ENCODE results near the gene BPIFA1.

- TF ChIP-seq, protein P1, sequence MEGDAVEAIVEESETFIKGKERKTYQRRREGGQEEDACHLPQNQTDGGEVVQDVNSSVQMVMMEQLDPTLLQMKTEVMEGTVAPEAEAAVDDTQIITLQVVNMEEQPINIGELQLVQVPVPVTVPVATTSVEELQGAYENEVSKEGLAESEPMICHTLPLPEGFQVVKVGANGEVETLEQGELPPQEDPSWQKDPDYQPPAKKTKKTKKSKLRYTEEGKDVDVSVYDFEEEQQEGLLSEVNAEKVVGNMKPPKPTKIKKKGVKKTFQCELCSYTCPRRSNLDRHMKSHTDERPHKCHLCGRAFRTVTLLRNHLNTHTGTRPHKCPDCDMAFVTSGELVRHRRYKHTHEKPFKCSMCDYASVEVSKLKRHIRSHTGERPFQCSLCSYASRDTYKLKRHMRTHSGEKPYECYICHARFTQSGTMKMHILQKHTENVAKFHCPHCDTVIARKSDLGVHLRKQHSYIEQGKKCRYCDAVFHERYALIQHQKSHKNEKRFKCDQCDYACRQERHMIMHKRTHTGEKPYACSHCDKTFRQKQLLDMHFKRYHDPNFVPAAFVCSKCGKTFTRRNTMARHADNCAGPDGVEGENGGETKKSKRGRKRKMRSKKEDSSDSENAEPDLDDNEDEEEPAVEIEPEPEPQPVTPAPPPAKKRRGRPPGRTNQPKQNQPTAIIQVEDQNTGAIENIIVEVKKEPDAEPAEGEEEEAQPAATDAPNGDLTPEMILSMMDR (IDR thresholded peaks at IDR 0.05 in 2 of 3, conservative IDR thresholded peaks at IDR 0.05 in 1 of 3; ENCODE audit: insufficient read depth in 2 of 3, low read depth in 1 of 3, low read length in 3 of 3), result no peak
- TF ChIP-seq ZNF398 (CRISPR knock-in tag; IDR thresholded peaks at IDR 0.05), result no peak
- TF ChIP-seq NFATC3 (IDR thresholded peaks at IDR 0.05), result no peak
- no peak for TF ChIP-seq ZFX (CRISPR knock-in tag; IDR thresholded peaks at IDR 0.05)
- no peak for TF ChIP-seq GTF2F1 (IDR thresholded peaks at IDR 0.05; ENCODE audit: low read depth, low read length)
- no peak for TF ChIP-seq ZBTB43 (CRISPR knock-in tag; IDR thresholded peaks at IDR 0.05)
- no peak for TF ChIP-seq CREBBP (IDR thresholded peaks at IDR 0.05; ENCODE audit: low read depth, low read length)
- TF ChIP-seq, protein P2, sequence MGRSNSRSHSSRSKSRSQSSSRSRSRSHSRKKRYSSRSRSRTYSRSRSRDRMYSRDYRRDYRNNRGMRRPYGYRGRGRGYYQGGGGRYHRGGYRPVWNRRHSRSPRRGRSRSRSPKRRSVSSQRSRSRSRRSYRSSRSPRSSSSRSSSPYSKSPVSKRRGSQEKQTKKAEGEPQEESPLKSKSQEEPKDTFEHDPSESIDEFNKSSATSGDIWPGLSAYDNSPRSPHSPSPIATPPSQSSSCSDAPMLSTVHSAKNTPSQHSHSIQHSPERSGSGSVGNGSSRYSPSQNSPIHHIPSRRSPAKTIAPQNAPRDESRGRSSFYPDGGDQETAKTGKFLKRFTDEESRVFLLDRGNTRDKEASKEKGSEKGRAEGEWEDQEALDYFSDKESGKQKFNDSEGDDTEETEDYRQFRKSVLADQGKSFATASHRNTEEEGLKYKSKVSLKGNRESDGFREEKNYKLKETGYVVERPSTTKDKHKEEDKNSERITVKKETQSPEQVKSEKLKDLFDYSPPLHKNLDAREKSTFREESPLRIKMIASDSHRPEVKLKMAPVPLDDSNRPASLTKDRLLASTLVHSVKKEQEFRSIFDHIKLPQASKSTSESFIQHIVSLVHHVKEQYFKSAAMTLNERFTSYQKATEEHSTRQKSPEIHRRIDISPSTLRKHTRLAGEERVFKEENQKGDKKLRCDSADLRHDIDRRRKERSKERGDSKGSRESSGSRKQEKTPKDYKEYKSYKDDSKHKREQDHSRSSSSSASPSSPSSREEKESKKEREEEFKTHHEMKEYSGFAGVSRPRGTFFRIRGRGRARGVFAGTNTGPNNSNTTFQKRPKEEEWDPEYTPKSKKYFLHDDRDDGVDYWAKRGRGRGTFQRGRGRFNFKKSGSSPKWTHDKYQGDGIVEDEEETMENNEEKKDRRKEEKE (IDR thresholded peaks at IDR 0.05; ENCODE audit: borderline replicate concordance in 1 of 2, control insufficient read depth in 1 of 2, low read depth in 2 of 2, low read length in 1 of 2), result no peak
- TF ChIP-seq HDGF (IDR thresholded peaks at IDR 0.05), result no peak
- TF ChIP-seq U2AF1 (optimal IDR thresholded peaks at IDR 0.05; ENCODE audit: low read depth, low read length), result no peak
- no peak for TF ChIP-seq HMGN3 (IDR thresholded peaks at IDR 0.05; ENCODE audit: borderline replicate concordance, extremely low read depth, insufficient read length, low read depth, low read length)
- no peak for TF ChIP-seq SMARCE1 (IDR thresholded peaks at IDR 0.05)
Observed at GRCh38 chr20:33232486-33233072, 3.2 kb upstream of the BPIFA1 start.

Data from K562 (cell line).